ENCODE results near the gene RHBDD3.

RHBDD3 gene

GRCh38 chr22:29216011-29216872 is 51.5 kb downstream of the RHBDD3 start:
- no peak overlapping the region for H3K27ac ChIP-seq
- H3K4me3 ChIP-seq (ENCODE audit: low read depth, low read length): no peak overlapping the region

GRCh38 chr22:29215012-29215860 is 52.5 kb downstream of the RHBDD3 start:
- H3K27ac ChIP-seq: no peak overlapping the region
- no peaks in the 10 kb centered on the region for H3K27me3 ChIP-seq (ENCODE audit: insufficient read depth, low read depth, severe bottlenecking)
- no peaks in the 10 kb centered on the region for H3K36me3 ChIP-seq
- no peak for TF ChIP-seq CTCF (IDR thresholded peaks at IDR 0.05; ENCODE audit: low read depth, low read length)
- no peak for DNase-seq
- no peaks in the 10 kb centered on the region for H3K9me3 ChIP-seq (ENCODE audit: severe bottlenecking)
- H3K4me3 ChIP-seq (ENCODE audit: low read depth, low read length): no peak overlapping the region

More at GRCh38 chr22:29216011-29216872, 51.5 kb downstream of the RHBDD3 start:
- Histone ChIP-seq H3K27me3 (ENCODE audit: insufficient read depth, low read depth, severe bottlenecking) (no peaks in the 10 kb centered on the region), H3K9me3 (ENCODE audit: severe bottlenecking) (no peaks in the 10 kb centered on the region), H3K36me3 (no peaks in the 10 kb centered on the region)
- TF ChIP-seq CTCF (IDR thresholded peaks at IDR 0.05; ENCODE audit: low read depth, low read length): no peak
- DNase-seq: no peak

DNA sequence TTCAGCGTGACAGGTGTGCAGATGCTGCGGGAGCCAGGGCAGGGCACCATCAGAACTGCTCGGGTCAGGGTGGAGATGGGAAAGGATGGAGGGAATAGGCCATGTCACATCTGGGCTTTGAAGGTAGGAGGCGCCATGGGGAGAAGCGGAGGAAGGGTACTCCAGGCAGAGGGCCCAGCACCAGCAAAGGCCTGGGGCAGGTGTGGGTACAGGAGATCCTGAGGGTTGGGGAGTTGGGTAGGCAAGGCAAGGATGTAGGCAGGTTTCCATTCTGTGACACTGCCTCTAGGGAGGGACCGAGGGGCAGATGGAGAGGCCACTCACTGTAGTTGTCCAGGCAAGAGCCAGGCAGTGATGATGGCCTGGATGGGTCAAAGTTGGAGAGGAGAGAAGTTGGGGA is 53.5 kb downstream of the RHBDD3 start:
- H3K4me3 ChIP-seq (ENCODE audit: low read depth, low read length): no peak overlapping the region
- no peak overlapping the region for H3K27ac ChIP-seq
- TF ChIP-seq CTCF (IDR thresholded peaks at IDR 0.05; ENCODE audit: low read depth, low read length): no peak
- H3K27me3 ChIP-seq (ENCODE audit: insufficient read depth, low read depth, severe bottlenecking): no peaks in the 10 kb centered on the region
- H3K36me3 ChIP-seq: no peaks in the 10 kb centered on the region
- no peak for DNase-seq
- H3K9me3 ChIP-seq (ENCODE audit: severe bottlenecking): no peaks in the 10 kb centered on the region

- no peaks in the 10 kb centered on the region for H3K36me3 ChIP-seq
- TF ChIP-seq CTCF (IDR thresholded peaks at IDR 0.05; ENCODE audit: low read depth, low read length): no peak
- H3K27me3 ChIP-seq (ENCODE audit: insufficient read depth, low read depth, severe bottlenecking): no peaks in the 10 kb centered on the region
- DNase-seq: no peak
- H3K27ac ChIP-seq: no peak overlapping the region
- H3K9me3 ChIP-seq (ENCODE audit: severe bottlenecking): no peaks in the 10 kb centered on the region
- no peak overlapping the region for H3K4me3 ChIP-seq (ENCODE audit: low read depth, low read length)
These were observed 54.3 kb downstream of the RHBDD3 start for GRCh38 chr22:29213493-29213892.

GRCh38 chr22:29212743-29213142 is 55.0 kb downstream of the RHBDD3 start:
- Histone ChIP-seq H3K27ac (no peak overlapping the region), H3K27me3 (ENCODE audit: insufficient read depth, low read depth, severe bottlenecking) (no peaks in the 10 kb centered on the region), H3K9me3 (ENCODE audit: severe bottlenecking) (no peaks in the 10 kb centered on the region), H3K36me3 (no peaks in the 10 kb centered on the region), H3K4me3 (ENCODE audit: low read depth, low read length) (no peak overlapping the region)
- TF ChIP-seq CTCF (IDR thresholded peaks at IDR 0.05; ENCODE audit: low read depth, low read length): no peak
- DNase-seq: no peak

Measured in WERI-Rb-1 (cell line).